Endothelial cell (in vitro differentiated cells): ENCODE results near the gene ZDHHC11. TPM values are rescaled to one million over a fixed set of nuclear protein-coding genes. Genes with fewer than 3 reads are reported as not detected.
"Not testable (repeated sequence)": the region's sequence is repeated elsewhere in the genome, so short reads cannot be mapped to it uniquely, and the experiment has no call there.

Experiments
- DNase-seq: peaks from one replicate; pipeline ENCODE4 v3.0.0; 2021; ENCODE audit warnings: low spot score
- H3K27ac Mint-ChIP-seq: one replicate; pipeline ENCODE4 v1.8.0; 2021; ENCODE audit warnings: mixed read lengths, inconsistent platforms; ENCODE audit not compliant: unreplicated experiment
- H3K27me3 Mint-ChIP-seq: one replicate; pipeline ENCODE4 v1.8.0; 2021; ENCODE audit warnings: mild to moderate bottlenecking, moderate library complexity, mixed read lengths, inconsistent platforms; ENCODE audit not compliant: unreplicated experiment
- H3K36me3 Mint-ChIP-seq: one replicate; pipeline ENCODE4 v1.8.0; 2021; ENCODE audit warnings: mild to moderate bottlenecking, low read depth, mixed read lengths, inconsistent platforms; ENCODE audit not compliant: unreplicated experiment
- H3K4me1 Mint-ChIP-seq: one replicate; pipeline ENCODE4 v1.8.0; 2021; ENCODE audit warnings: mild to moderate bottlenecking, mixed read lengths, inconsistent platforms; ENCODE audit not compliant: unreplicated experiment
- H3K4me3 Mint-ChIP-seq: one replicate; pipeline ENCODE4 v1.8.0; 2021; ENCODE audit warnings: mild to moderate bottlenecking, mixed read lengths, inconsistent platforms; ENCODE audit not compliant: unreplicated experiment
- H3K9me3 Mint-ChIP-seq: one replicate; pipeline ENCODE4 v1.8.0; 2021; ENCODE audit warnings: mixed read lengths, inconsistent platforms; ENCODE audit not compliant: unreplicated experiment
- total RNA-seq: library from RNA; stranded (reverse); fragmentation: NEBNext Ultra II Directional; extraction: Animal tissue kit (Norgen Biotek cat#: 25700); gene quantifications from one replicate; pipeline ENCODE4 v1.2.1, GENCODE V29; 2021; ENCODE audit not compliant: unreplicated experiment
- TF ChIP-seq, protein P1 (sequence below): fragments of 200-600 bp; sonication (generic); IDR thresholded peaks from one replicate; pipeline ENCODE4 v1.5.0; 2021; ENCODE audit warnings: antibody characterized with exemption; ENCODE audit not compliant: unreplicated experiment

The ZDHHC11 gene
- total RNA-seq, 1 donor from 2014 or later = 14.3 TPM

- TF ChIP-seq, protein P1, sequence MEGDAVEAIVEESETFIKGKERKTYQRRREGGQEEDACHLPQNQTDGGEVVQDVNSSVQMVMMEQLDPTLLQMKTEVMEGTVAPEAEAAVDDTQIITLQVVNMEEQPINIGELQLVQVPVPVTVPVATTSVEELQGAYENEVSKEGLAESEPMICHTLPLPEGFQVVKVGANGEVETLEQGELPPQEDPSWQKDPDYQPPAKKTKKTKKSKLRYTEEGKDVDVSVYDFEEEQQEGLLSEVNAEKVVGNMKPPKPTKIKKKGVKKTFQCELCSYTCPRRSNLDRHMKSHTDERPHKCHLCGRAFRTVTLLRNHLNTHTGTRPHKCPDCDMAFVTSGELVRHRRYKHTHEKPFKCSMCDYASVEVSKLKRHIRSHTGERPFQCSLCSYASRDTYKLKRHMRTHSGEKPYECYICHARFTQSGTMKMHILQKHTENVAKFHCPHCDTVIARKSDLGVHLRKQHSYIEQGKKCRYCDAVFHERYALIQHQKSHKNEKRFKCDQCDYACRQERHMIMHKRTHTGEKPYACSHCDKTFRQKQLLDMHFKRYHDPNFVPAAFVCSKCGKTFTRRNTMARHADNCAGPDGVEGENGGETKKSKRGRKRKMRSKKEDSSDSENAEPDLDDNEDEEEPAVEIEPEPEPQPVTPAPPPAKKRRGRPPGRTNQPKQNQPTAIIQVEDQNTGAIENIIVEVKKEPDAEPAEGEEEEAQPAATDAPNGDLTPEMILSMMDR = no peak
- DNase-seq = no peak
- Mint-ChIP-seq H3K36me3 (no peaks in the 10 kb centered on the region), H3K4me1 (no peaks in the 10 kb centered on the region), H3K27ac (no peak overlapping the region), H3K4me3 (no peak overlapping the region), H3K9me3 (no peaks in the 10 kb centered on the region), H3K27me3 (peaks cover 2% of the 10 kb centered on the region)
Measured at GRCh38 chr5:773517-774264, 77.1 kb downstream of the ZDHHC11 start.

DNA sequence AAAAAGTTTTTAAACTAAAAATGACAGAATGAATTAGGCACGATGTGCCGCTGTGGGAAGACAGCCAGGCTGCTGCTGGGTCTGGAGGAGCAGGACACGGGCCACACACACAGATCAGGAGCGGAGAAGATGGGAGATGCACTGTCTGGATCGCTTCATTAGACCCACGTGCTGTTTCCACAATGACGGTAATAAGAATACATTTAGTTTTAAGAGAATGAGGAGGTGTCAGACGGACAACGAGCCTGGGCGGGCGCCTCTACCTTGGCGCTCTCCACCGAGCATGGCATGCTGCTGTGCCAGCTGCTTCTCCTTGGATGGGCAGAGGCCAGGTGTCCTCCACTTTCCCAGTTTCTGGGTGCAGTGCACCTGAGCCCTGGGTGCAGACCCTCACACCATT is 77.9 kb downstream of the ZDHHC11 start:
- H3K36me3 Mint-ChIP-seq, H3K4me1 Mint-ChIP-seq, H3K27me3 Mint-ChIP-seq, H3K9me3 Mint-ChIP-seq, DNase-seq, H3K27ac Mint-ChIP-seq, H3K4me3 Mint-ChIP-seq: not testable (repeated sequence)

- not testable (repeated sequence) for H3K36me3 Mint-ChIP-seq, H3K27me3 Mint-ChIP-seq, H3K4me1 Mint-ChIP-seq, H3K27ac Mint-ChIP-seq, H3K9me3 Mint-ChIP-seq, DNase-seq, H3K4me3 Mint-ChIP-seq
Measured at GRCh38 chr5:772547-772890, 78.3 kb downstream of the ZDHHC11 start.

GRCh38 chr5:771841-772546 is 78.8 kb downstream of the ZDHHC11 start:
- H3K4me1 Mint-ChIP-seq, H3K9me3 Mint-ChIP-seq, DNase-seq, H3K36me3 Mint-ChIP-seq, H3K27me3 Mint-ChIP-seq, H3K4me3 Mint-ChIP-seq, H3K27ac Mint-ChIP-seq: not testable (repeated sequence)

DNA sequence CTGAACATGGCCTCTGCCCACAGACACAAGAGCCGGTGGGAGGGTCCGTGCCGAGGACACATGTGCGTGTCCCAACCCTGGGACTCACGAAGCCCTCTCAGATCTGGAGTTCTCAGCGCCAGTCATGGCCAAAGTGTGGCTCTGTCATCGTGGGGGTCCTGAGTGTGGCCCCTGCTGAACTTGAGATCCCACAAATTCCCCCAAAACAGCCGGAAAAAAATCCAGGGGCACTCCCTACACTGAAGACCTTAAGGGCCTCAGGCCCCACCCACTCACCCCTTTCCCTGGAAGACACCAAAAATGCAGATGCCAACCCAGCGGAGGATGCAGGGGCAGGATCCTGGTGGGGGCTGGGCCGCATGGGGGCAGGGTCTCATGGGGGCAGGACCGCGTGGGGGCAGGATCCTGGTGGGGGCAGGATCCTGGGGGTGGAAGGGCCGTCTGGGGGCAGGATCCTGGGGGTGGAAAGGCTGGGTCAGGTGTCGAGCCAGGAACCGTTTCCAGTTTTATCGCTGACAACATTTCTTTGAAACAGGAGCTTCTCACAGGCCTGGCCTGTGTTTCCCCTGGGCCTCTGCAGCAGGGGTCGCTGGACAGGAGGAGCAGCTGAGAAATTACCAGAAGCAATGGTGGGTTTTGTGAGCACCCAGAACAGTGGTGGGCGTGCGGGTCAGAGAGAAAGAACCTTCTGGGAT is 79.6 kb downstream of the ZDHHC11 start:
- not testable (repeated sequence) for H3K4me1 Mint-ChIP-seq, DNase-seq, H3K4me3 Mint-ChIP-seq, H3K27me3 Mint-ChIP-seq, H3K36me3 Mint-ChIP-seq, H3K27ac Mint-ChIP-seq, H3K9me3 Mint-ChIP-seq

- H3K4me3 Mint-ChIP-seq, DNase-seq, H3K36me3 Mint-ChIP-seq, H3K27me3 Mint-ChIP-seq, H3K27ac Mint-ChIP-seq, H3K4me1 Mint-ChIP-seq, H3K9me3 Mint-ChIP-seq: not testable (repeated sequence)
Measured at GRCh38 chr5:770585-770984, 80.2 kb downstream of the ZDHHC11 start.

DNA sequence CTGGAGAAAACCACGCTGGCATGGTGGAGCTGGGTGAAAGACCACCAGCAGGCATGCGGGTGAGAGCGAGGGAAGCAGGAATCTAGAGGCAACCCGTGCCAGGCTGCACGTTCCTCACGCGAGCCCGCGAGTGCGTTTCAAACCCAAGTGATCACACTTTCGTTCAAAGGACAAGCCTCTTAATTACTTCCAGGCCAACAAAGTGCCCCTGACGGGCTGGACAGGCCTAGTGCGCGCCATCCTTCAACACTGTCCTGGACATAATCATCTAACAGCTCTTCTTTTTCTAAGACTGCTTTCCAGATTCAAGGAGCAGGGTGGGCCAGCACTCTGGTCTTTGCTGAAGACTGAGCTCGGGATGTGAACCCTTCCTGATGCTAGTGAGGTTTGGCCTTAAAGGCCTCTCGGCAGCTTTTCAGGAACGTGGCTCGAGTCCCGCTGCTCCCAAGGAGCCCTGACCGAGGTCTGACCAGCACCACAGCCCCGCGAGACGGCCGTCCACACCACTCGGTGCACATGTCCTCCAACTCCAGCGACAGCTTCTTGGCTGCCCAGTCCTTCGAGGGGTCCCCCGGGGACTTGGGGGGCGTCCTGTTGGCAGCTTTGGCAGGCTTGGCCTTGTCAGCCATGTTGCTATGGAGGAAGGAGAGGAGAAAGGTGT is 81.2 kb downstream of the ZDHHC11 start:
- not testable (repeated sequence) for H3K4me1 Mint-ChIP-seq, H3K27me3 Mint-ChIP-seq, DNase-seq, H3K4me3 Mint-ChIP-seq, H3K27ac Mint-ChIP-seq, H3K9me3 Mint-ChIP-seq, H3K36me3 Mint-ChIP-seq
